Osteocyte (in vitro differentiated cells): ENCODE data around the gene CDH11. TPM values are rescaled to one million over a fixed set of nuclear protein-coding genes. Genes with fewer than 3 reads are reported as not detected.

ENCODE experiments used
- DNase-seq: peaks from one replicate; pipeline ENCODE4 v3.0.0; 2021; ENCODE audit warnings: mixed read lengths; ENCODE audit not compliant: unreplicated experiment; ENCODE audit errors: extremely low spot score
- H3K27ac Mint-ChIP-seq: one replicate; pipeline ENCODE4 v1.8.0; 2021; ENCODE audit warnings: mild to moderate bottlenecking, mixed read lengths; ENCODE audit not compliant: unreplicated experiment
- H3K27me3 Mint-ChIP-seq: one replicate; pipeline ENCODE4 v1.8.0; 2021; ENCODE audit warnings: mixed read lengths; ENCODE audit not compliant: unreplicated experiment
- H3K36me3 Mint-ChIP-seq: one replicate; pipeline ENCODE4 v1.8.0; 2021; ENCODE audit warnings: mixed read lengths; ENCODE audit not compliant: unreplicated experiment
- H3K4me1 Mint-ChIP-seq: one replicate; pipeline ENCODE4 v1.8.0; 2021; ENCODE audit warnings: mixed read lengths; ENCODE audit not compliant: unreplicated experiment
- H3K4me3 Mint-ChIP-seq: one replicate; pipeline ENCODE4 v1.8.0; 2021; ENCODE audit warnings: mild to moderate bottlenecking, moderate library complexity, mixed read lengths; ENCODE audit not compliant: unreplicated experiment
- H3K9me3 Mint-ChIP-seq: one replicate; pipeline ENCODE4 v1.8.0; 2021; ENCODE audit warnings: mixed read lengths; ENCODE audit not compliant: unreplicated experiment
- total RNA-seq: library from RNA; stranded (reverse); gene quantifications from 2 replicates; pipeline ENCODE4 v1.2.1, GENCODE V29; 2021
- TF ChIP-seq, protein P1 (sequence below): fragments of 200-600 bp; sonication (generic); IDR thresholded peaks from 2 replicates; pipeline ENCODE4 v1.5.0; 2021; ENCODE audit warnings: antibody characterized with exemption, mild to moderate bottlenecking, moderate library complexity

The CDH11 gene
- total RNA-seq, 1 donor from 2014 or later, result 560 TPM

DNA sequence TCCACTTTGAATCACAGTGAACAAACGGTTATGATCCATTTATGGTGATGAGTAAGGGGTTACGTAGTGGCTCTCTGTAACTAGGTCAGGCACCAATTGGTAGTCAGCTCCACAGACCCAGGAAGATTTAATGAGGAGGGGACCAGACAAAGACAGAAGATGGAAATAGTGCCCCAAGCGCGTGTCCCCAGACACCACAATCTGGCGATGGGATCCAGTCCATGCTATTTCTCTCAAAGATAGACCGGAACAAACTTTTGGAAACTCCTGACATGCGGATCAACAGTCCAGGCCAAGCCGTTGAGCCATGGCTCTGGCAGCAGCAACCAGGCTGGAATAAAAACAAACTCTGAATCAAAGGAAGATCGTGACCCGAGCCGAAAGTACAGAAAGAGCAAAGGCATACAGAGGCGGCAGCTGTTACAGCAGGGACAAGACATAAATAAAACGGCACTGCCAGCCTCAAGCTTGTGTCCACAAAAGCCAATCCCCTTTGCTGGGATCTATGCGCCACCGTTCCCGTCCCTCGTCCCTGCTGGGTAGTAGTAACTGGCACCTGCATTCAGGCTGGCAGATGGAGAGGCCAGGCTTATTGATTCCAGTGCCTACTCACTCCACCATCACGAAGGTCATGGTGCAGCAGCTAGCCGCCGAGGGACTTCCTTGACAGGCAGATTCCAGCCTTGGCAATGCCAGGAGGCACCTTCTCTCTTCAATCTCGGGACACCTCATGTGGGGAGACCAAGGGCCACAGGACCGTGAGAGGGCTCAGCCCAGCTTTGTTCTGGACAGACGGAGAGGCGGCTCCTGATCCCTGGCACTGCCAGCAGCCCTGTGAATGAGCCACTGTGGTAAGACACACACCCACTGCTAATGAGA, 50.2 kb downstream of the CDH11 start:
- H3K36me3 Mint-ChIP-seq, result peaks cover 12% of the 10 kb centered on the region
- no peak for DNase-seq
- H3K4me1 Mint-ChIP-seq, result peaks cover 51% of the 10 kb centered on the region
- no peaks in the 10 kb centered on the region for H3K27me3 Mint-ChIP-seq
- peak overlapping the region; percentile 11 for H3K4me3 Mint-ChIP-seq
- H3K27ac Mint-ChIP-seq, result peak overlapping the region; percentile 93
- TF ChIP-seq, protein P1, sequence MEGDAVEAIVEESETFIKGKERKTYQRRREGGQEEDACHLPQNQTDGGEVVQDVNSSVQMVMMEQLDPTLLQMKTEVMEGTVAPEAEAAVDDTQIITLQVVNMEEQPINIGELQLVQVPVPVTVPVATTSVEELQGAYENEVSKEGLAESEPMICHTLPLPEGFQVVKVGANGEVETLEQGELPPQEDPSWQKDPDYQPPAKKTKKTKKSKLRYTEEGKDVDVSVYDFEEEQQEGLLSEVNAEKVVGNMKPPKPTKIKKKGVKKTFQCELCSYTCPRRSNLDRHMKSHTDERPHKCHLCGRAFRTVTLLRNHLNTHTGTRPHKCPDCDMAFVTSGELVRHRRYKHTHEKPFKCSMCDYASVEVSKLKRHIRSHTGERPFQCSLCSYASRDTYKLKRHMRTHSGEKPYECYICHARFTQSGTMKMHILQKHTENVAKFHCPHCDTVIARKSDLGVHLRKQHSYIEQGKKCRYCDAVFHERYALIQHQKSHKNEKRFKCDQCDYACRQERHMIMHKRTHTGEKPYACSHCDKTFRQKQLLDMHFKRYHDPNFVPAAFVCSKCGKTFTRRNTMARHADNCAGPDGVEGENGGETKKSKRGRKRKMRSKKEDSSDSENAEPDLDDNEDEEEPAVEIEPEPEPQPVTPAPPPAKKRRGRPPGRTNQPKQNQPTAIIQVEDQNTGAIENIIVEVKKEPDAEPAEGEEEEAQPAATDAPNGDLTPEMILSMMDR, result no peak
- no peaks in the 10 kb centered on the region for H3K9me3 Mint-ChIP-seq

DNA sequence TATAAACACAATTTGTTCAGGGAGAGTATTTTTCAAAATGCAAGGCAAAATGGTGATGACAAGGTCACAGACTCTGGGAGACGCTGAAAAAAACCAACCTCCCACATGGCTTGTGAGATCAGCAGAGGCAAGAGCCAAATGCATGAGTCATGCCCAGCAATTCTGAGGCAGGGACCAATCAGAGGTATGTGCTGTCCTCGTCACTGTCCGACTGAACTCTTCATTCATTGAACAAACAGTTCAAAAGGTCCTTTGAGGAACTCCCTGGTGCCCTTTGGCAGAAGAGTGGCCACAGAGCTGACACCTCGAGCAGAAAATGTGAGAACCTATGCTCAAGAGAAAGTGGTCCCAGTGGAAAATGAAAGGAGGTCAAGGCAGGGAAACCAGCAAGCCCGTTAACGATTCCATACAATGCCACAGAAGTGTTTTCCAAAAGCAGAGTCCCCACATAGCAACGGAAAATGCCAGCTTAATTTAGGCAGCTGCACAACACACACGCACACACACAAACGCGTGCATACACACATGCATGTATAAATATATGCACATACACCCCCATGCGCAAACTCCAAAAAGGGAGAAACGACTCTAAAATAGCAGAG, 50.9 kb downstream of the CDH11 start:
- Mint-ChIP-seq H3K36me3 (peaks cover 16% of the 10 kb centered on the region), H3K27me3 (no peaks in the 10 kb centered on the region), H3K4me3 (peak overlapping the region; percentile 11), H3K4me1 (peaks cover 57% of the 10 kb centered on the region), H3K27ac (peak overlapping the region; percentile 93), H3K9me3 (no peaks in the 10 kb centered on the region)
- TF ChIP-seq, protein P1, result no peak
- DNase-seq, result no peak

DNA sequence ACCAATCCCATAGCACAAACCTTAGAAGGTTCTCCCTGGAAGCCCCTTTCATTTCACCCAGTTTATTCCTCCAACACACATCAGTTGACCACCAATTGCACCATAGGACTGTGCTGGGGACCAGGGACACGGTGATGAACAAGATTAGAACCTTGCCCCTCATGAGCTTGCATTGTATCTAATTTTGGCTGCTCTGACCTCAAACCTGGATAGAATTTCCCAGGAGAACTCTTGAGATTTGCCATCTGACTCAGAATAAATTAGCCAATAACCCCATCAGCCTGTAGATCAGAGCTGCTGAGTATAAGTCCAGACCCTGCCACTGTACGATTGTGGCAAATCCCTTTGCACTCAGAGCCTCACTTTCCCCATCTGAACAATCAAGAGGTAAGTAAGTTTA, 52.1 kb downstream of the CDH11 start:
- Mint-ChIP-seq H3K36me3 (peaks cover 22% of the 10 kb centered on the region), H3K4me1 (peaks cover 63% of the 10 kb centered on the region), H3K27me3 (no peaks in the 10 kb centered on the region), H3K27ac (peak overlapping the region; percentile 85), H3K4me3 (no peak overlapping the region), H3K9me3 (no peaks in the 10 kb centered on the region)
- DNase-seq, result no peak
- TF ChIP-seq, protein P1, result no peak

DNA sequence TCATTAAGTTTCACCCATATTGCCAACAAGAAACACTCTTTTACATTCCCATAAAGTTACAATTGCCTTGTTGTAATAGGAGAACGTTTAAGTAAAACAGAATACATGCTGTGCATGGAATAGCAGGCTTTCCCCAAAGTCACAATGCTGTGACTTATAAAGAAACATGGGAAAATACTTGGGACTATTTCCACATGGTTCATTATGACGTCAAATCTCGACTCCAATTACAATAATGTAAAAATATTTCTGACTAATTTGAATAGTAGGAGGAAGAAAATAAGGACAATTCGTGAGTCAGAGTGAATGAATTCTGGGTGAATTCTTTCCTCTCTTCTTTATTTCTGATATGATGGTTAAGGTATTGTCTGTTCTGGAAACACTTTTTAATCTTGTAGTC, 52.8 kb downstream of the CDH11 start:
- no peak overlapping the region for H3K4me3 Mint-ChIP-seq
- TF ChIP-seq, protein P1, result no peak
- H3K4me1 Mint-ChIP-seq, result peaks cover 63% of the 10 kb centered on the region
- H3K27me3 Mint-ChIP-seq, result no peaks in the 10 kb centered on the region
- no peaks in the 10 kb centered on the region for H3K9me3 Mint-ChIP-seq
- H3K36me3 Mint-ChIP-seq, result peaks cover 22% of the 10 kb centered on the region
- peak overlapping the region; percentile 85 for H3K27ac Mint-ChIP-seq
- no peak for DNase-seq

DNA sequence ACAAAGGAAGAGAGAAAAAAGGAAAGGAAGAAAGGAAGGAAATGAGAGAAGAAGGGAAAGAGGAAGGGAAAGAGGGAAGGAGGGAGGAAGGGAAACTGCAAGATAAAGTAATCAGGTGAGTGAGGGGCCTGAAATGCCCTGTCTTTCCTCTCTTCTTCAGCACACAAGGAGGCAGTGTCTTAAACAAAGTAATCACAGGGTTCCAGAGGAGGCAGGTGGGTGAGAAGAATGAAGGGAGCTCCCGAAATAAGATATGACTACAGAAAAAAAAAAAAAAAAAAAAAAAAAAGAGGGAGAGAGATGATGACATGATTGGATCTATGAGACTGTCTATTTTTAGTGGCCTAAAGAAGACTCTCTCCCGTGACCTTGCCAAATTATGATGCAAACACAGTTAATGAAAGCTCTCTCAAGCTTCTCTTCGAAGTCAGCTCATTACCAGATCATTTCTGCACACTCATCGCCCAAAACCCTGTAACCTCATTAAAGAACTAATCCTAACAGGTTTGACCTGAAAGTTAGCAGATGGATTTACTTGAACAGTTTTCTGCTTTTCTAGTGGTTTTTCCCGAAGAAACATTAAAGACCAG, 53.6 kb downstream of the CDH11 start:
- TF ChIP-seq, protein P1, result no peak
- no peak for DNase-seq
- no peaks in the 10 kb centered on the region for H3K27me3 Mint-ChIP-seq
- peaks cover 62% of the 10 kb centered on the region for H3K4me1 Mint-ChIP-seq
- peaks cover 22% of the 10 kb centered on the region for H3K36me3 Mint-ChIP-seq
- H3K27ac Mint-ChIP-seq, result peak overlapping the region; percentile 78
- H3K9me3 Mint-ChIP-seq, result no peaks in the 10 kb centered on the region
- H3K4me3 Mint-ChIP-seq, result no peak overlapping the region
